DMS79 (cell line): Measurements from ENCODE around the gene TAPT1.

Experiments used
- DNase-seq: peaks from one replicate; lab custom pipeline; 2025; lab: John Stamatoyannopoulos, UW

TAPT1 gene

DNA sequence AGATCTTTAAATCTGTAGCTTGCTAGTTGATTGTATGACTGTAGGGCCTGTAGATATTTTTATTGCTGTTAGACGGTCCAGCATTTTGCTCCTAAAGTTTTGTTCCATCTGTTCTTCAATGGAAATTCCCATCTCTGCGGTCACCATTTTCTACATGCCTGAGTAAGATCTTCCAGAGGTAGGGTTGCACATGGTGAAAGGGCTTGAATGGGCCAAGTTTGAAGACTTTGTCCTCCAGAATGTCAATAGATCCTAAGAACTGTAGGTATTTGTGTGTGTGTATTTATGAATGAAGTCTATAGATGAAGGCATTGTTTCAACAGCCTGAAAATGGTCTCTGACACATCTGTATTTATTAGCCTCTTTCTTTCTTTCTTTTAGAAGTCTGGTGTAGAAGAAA is 22.3 kb upstream of the TAPT1 start:
- DNase-seq, result no peak

DNA sequence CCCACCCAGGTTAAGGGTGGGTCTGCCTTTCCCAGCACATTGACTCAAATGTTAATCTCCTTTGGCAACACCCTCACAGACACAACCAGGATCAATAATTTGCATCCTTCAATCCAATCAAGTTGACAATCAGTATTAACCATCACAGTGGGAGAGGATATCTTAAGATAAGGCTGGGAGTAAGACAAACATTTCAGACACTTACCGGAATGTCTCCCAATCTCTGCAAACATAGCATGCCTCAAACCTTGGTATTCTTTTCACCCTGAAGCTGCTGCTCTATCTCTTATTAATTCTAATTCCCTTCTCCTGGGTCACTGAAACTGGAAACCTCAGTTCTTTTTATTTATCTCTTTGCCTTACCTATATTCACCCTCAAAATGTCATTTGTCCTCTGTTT is 19.0 kb upstream of the TAPT1 start:
- DNase-seq, result no peak

- DNase-seq, result no peak
Measured at GRCh38 chr4:16243285-16243684, 17.0 kb upstream of the TAPT1 start.

- DNase-seq, result no peak
Measured at GRCh38 chr4:16240300-16240699, 14.0 kb upstream of the TAPT1 start.

GRCh38 chr4:16239086-16239485 is 12.8 kb upstream of the TAPT1 start:
- no peak for DNase-seq

DNA sequence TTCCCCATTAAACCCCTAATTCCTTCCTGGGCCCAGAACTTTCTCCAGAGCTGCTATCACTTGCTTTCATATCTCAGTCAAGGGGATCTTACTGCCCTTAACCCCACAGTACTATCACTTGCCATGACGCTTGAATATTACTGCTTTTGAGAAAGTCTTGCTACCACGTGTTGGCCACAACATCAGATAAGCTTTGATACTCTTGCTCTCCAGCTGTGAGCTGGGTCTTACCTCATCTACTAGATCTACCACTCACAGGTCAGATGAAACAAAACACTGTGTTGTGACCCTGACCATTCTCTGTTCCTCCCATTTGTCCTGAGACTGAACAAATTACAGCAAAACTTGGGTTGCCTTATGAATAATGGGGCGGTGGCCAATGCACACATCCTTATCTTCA is 12.1 kb upstream of the TAPT1 start:
- DNase-seq, result no peak

DNA sequence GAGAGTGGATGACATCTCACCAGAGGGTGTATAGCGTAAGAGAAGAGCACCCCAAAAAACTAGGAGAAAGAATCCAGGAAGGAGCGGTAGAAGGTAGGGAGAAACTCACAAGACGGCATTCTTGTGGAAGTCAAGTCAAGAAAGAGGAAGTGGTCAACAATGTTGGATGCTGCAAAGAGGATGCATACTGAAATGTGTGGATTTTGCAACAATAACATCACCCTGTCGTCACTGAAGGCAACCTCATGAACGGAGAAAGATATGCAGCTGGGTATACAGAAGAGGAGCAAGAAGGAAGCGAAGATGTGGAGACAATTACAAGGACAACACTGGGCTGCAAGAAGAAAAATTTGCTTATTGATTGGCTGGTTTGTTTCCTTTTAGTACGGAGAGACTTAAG is 11.4 kb upstream of the TAPT1 start:
- no peak for DNase-seq

DNA sequence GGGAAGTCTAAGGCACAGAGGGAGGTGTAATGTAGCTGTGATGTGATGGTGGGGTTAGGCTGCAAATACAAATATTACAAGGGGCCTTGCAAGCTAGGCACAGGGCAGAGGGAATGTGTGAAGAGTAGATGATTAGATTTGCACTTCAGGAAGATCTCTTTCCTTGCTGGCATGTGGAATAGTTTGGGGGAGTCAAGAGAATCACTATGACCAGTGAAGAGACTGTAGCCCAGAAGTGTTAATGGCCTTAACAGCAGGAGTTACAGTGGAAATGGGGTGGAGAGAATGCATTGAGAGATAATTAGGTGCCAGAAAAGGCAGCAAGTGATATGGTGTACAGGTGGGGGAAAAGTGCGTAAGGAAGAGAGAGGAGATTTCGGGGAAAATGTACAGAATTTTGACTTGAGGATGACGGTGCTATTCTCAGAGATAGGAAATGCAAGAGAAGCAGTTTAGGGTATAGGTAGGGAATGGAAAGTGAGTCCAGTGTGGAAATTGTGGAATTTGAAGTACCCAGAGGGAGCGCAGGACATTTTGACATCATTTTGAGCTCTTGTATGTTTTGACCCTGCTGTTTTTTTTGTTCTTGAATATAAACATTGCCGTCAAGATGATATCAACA is 10.2 kb upstream of the TAPT1 start:
- DNase-seq, result no peak

DNA sequence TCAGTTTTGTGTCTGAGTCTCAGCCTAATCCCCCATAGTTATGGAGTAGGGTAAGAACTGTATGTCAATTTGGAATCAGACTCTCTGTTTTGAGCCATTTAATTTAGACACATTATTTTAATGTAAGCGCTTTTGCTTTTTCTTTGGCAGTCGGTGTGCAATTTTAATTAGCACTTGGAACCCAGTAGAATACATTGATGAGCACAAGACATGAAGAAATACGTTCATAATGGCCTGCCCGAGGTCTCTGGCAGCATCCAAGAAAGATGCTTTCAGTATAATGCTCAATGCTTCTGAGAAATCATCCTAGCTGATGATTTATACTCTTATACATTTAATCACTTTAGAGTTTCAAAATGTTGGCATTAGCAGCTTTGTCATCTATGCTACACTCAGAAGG is 8.9 kb upstream of the TAPT1 start:
- DNase-seq, result no peak

DNA sequence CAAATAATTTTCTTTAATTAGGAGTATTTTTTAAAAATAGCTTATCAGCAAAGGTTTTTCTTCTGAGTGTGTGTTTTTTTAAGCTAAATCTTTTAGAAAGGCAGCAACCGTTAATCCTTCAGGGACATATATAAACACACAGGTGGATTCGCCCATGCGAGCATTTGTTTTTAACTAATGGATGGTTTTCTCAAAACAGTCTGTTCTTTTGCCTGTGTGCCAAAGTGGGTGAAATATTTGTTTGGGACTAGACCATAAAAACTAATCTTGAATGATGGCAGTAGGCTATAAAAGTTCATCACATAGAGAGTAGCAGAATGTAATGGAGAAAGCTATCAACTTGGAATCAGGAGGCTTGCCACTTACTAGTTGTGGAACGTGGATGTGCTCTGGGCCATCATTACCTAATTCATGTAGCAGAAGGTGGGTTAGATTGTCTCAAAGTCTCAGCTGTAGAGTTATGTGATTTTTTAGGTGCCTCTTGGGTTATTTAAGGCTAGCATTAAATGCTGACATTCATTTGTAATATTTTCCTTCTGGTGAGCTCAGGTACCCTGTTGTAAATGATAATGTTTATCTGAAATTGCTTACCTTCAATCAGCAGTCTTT is 7.4 kb upstream of the TAPT1 start:
- no peak for DNase-seq

DNA sequence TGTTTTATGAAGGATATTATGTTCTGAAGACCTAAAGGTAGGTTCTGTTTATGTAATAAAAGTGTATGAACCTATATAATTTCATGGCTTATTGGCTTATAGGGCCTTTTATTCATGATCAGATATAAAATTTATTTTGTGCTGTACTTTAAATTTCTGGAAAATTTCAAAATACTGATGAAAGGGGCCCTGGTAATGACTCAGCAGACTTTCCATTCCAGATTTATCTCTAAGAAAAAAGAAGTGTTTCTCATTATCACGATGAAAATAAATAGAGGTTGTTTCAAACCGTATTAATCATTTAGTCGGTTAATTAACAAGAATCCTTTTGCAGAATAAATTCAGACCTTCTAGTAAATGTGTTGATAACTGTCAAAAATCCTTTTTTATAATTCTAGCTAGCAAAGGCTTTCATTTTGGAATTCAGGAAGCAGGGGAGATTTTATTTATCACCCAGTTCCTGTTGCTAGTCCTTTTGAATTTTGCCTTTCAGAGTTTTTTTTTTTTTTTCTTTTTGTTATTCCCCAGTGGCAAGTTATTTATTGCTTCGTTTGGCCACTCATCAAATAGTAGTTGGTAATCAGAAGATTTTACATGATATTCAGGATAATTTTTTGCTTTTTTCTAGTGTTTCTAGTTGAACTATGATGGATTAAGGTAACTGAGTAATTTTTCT is 5.4 kb upstream of the TAPT1 start:
- DNase-seq, result no peak

GRCh38 chr4:16230308-16230707 is 4.0 kb upstream of the TAPT1 start:
- DNase-seq, result no peak

DNA sequence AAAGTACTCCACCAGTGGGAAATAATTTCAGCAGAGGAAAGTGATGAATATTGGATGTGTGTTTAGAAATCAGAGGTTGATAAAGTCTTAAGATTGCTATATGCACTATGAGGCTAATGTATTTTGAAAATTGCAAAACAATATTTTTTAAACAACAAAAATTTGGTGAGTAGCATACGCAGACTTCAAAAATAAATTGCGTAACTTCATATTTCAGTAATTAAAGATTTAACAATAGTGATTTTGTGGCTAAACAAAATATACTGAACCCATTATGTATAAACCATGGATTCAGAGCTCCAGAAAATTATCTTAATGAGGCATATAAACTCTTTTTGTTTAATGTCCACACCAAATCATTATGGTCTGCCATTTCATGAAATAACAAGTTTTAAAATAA is 3.3 kb upstream of the TAPT1 start:
- no peak for DNase-seq

GRCh38 chr4:16227462-16227868 is 1.2 kb upstream of the TAPT1 start:
- DNase-seq, result no peak

GRCh38 chr4:16226816-16227461 is 668 bp upstream of the TAPT1 start:
- no peak for DNase-seq

- no peak for DNase-seq
Measured at GRCh38 chr4:16225167-16225862, 956 bp downstream of the TAPT1 start.

DNA sequence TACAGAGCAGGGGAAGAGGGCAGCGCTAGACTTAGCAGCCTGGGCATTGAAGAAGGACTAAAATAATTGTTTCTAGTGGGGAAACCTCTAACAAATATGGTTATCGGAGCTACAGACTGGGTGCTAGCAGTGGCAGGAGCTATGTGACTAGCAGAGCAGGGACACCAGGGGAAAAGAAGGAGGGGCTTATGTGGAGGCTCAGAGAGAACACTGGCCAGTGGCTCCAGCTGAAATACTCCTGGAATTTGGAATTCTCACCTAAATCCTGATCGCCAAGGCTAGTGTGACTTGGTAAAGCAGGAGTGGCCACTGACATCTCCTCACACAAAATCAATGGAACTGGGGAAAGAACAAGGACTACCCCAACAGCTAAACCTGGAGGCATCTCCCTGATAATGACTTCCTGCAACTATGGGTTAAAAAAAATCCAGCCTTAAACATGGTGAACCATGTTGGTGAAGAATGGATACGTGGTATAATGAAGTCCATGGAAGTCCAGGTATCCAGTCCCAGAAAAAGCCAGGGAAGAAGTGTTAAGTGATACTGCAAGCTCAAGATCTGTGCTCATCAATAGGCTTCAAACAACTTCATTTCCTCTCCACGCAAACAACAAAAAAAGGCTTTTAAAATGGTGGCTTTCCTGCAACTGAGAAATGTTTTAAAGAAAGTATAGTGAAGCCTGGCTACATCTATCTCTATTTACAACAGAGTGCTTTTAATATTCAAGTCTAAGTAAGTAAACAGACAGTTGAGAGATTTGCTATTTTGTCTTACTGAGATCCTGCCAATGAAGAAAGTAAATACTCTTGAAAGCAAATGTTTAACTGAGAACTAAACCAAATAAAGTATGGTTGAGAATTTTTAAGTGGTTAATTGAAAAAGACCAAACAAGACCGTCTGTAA is 1.8 kb downstream of the TAPT1 start:
- DNase-seq, result no peak

DNA sequence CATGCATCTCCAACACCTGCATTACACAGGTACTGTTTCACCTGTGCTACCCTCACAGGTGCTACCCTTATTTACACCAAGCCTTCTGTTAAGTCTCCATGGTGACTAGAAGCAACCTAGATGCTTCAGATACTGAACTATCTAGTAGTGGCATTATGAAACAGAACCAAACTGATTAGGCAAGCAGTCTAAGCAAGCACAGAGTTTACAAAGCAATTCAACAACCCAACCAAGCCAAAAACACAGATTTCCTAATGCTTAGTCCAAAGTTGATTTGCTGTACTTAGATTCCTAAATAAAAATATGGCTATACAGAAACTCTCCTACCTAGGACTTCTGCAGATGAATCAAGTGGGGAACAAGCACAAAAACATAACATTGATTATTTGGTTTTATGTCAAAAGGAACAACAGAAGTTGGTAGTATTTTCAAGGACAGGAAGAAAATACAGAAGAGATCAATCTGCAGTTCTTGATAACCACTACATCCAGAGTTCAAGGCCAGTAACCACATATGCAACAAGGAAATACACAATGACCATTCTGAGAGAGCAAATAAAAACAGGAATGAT is 3.2 kb downstream of the TAPT1 start:
- no peak for DNase-seq

DNA sequence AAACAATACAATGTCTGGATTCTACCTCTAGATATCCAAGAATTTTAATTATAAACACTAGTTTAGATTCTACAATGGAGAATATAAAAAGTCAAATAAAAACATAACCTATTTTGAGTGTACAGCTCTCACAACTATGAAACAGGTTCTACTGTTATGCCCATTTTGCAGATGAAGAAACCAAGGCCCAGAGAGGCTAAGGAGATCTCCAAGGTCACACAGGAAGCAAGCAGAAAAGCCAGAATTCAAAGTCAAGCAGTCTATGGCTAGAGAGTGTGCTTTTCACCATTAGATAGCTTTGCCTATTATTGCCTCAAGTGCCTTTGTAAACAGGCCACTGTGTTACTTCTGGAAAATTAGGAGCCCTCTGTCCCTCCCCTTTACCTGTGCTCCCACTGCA is 7.3 kb downstream of the TAPT1 start:
- DNase-seq, result no peak

GRCh38 chr4:16217300-16218051 is 8.8 kb downstream of the TAPT1 start:
- DNase-seq, result no peak
